ENCODE results near the gene KRTAP10-2. TPM values are rescaled to one million over a fixed set of nuclear protein-coding genes. Genes with fewer than 3 reads are reported as not detected.

KRTAP10-2 gene
- total RNA-seq, 1 experiment from 2014 or later = not detected

DNA sequence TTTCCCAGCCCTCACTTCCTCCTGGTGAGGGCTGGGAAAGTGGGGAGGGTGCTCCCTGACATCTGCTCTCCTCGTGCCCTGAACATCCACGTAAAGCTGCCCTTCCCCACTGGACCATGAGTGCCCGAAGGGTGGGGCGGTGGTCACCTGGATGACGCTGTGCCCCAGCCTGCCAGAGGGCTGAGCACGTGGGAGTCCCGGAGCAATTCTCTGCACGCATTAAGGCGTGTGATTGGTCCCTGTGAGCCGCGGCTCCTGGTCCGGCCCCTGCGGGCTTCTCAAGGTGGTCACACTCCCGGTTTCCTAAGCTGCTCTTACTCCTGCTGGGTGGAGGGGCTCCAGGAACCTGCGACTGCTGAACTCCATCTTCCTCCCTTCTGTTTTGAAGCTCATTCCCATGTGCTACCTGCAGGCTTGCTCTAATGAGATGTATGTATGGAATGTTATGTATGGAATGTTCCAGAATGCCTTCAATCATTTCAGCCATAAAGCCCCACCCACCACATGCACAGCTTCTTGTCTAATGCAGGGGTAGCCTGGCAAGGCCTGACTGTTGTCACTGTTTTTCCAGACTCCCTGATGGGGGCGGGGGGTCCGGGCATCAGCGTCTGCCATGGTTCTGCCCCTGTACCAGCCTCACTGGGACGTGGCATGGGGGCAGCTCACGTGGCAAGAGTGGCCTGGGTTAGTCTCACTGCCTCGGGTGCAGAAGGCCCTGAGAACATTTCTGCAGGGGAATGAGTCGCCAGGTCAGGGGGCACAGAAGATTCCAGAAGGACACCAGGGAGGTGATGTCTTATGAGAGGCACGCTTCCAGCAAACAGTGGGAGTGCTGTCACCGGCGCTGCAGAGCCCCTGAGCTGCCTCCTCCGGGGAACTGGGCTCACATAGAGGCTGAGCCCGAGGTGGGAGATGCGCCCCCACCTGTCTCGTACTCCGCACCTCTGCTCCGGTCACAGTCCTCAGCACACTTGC is 30.7 kb downstream of the KRTAP10-2 start:
- Histone ChIP-seq H3K9me3 (ENCODE audit: control insufficient read depth, low read depth, low read length) (no peaks in the 10 kb centered on the region), H4K5ac (ENCODE audit: insufficient read length, low read depth, low read length) (no peak overlapping the region), H3K4me2 (ENCODE audit: insufficient read depth, insufficient read length, low read length) (no peak overlapping the region), H3T11ph (ENCODE audit: low read length) (no peak overlapping the region), H2BK12ac (ENCODE audit: insufficient read length, low read depth, low read length) (no peak overlapping the region), H3K14ac (ENCODE audit: insufficient read depth, low read length) (no peak overlapping the region), H3K18ac (ENCODE audit: insufficient read length, low read depth, low read length) (no peak overlapping the region), H2BK15ac (ENCODE audit: low read depth, low read length) (no peak overlapping the region), H3K79me1 (ENCODE audit: insufficient read depth, low read depth, low read length, poor library complexity, severe bottlenecking) (no peaks in the 10 kb centered on the region), H4K20me1 (ENCODE audit: control insufficient read depth, insufficient read depth, insufficient read length) (no peaks in the 10 kb centered on the region), H3K23me2 (ENCODE audit: insufficient read length, low read depth, low read length, poor library complexity, severe bottlenecking) (no peaks in the 10 kb centered on the region), H2BK5ac (ENCODE audit: insufficient read length, low read length) (no peak overlapping the region), H3K27ac (ENCODE audit: insufficient read length, low read depth, low read length) (no peak overlapping the region), H4K8ac (replicated peaks; ENCODE audit: insufficient read length, low read depth, low read length) (no peak overlapping the region), H2AK5ac (ENCODE audit: insufficient read length, low read length) (no peak overlapping the region), H3K27me3 (ENCODE audit: insufficient read depth, low read length) (no peaks in the 10 kb centered on the region), H3K23ac (ENCODE audit: insufficient read length, low read depth, low read length) (no peak overlapping the region), H3K9ac (ENCODE audit: extremely low read depth, insufficient read length, low read length) (no peak overlapping the region), H3K56ac (ENCODE audit: insufficient read length, low read depth, low read length) (no peak overlapping the region), H2BK120ac (ENCODE audit: low read depth, low read length, poor library complexity, severe bottlenecking) (no peak overlapping the region), H3K4ac (ENCODE audit: low read depth, low read length) (no peak overlapping the region), H3K79me2 (ENCODE audit: insufficient read depth, low read length) (no peaks in the 10 kb centered on the region), H2BK20ac (ENCODE audit: low read depth, low read length, poor library complexity, severe bottlenecking) (no peak overlapping the region), H3K4me1 (ENCODE audit: insufficient read depth, low read length) (no peaks in the 10 kb centered on the region), H4K91ac (ENCODE audit: insufficient read length, low read depth, low read length) (no peak overlapping the region), H2AFZ (ENCODE audit: low read length) (no peak overlapping the region)
- no peak overlapping the region for H3K4me3 Mint-ChIP-seq
- DNase-seq = no peak
- WGBS (ENCODE audit: extremely low coverage, insufficient read length, low lambda C conversion rate) = no CpG with 5 or more reads among the region's 31 CpGs
- no peaks in the 10 kb centered on the region for H3K9me3 Mint-ChIP-seq
- H3K27ac Mint-ChIP-seq = no peak overlapping the region
- H3K27me3 Mint-ChIP-seq (ENCODE audit: low read depth) = peaks cover 14% of the 10 kb centered on the region
- peaks cover 4 to 8% of the 10 kb centered on the region in 2 experiments; a peak in 2 of 4 replicates for H3K4me1 Mint-ChIP-seq
- peaks cover 2 to 8% (median 4%) of the 10 kb centered on the region in 3 experiments; a peak in 4 of 7 replicates for H3K36me3 Mint-ChIP-seq (ENCODE audit: insufficient read depth in 1 of 3, low read depth in 3 of 3)
- TF ChIP-seq, protein P1, sequence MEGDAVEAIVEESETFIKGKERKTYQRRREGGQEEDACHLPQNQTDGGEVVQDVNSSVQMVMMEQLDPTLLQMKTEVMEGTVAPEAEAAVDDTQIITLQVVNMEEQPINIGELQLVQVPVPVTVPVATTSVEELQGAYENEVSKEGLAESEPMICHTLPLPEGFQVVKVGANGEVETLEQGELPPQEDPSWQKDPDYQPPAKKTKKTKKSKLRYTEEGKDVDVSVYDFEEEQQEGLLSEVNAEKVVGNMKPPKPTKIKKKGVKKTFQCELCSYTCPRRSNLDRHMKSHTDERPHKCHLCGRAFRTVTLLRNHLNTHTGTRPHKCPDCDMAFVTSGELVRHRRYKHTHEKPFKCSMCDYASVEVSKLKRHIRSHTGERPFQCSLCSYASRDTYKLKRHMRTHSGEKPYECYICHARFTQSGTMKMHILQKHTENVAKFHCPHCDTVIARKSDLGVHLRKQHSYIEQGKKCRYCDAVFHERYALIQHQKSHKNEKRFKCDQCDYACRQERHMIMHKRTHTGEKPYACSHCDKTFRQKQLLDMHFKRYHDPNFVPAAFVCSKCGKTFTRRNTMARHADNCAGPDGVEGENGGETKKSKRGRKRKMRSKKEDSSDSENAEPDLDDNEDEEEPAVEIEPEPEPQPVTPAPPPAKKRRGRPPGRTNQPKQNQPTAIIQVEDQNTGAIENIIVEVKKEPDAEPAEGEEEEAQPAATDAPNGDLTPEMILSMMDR (conservative IDR thresholded peaks at IDR 0.05) = no peak
